Fibroblast of the conjunctiva (primary cell): ENCODE results near the gene BBOX1.
"Not testable (repeated sequence)": the region's sequence is repeated elsewhere in the genome, so short reads cannot be mapped to it uniquely, and the experiment has no call there.

Experiments used
- DNase-seq: peaks from one replicate; pipeline ENCODE4 v3.0.0-alpha.2; 2010; ENCODE audit warnings: low read depth

Gene BBOX1

DNA sequence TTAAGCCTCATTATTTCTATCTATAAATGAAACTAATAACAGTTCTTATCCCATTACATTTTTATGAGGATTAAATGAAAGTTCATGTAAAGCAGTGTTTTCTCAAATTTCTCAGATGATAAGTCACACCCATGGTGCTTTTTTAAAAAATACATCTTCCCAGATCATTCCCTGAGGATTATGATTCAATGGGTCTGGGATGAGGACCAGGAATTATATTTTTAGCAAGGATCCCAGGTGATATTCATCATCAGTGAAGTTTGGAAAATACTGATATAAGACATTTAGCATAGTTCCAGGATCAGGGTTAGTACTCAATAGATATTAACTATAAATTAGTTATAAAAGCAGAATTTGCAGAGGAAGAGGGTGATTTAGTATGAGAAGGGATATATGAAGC is 89.1 kb downstream of the BBOX1 start:
- no peak for DNase-seq

- no peak for DNase-seq
These were observed 90.2 kb downstream of the BBOX1 start for GRCh38 chr11:27130806-27131205.

DNA sequence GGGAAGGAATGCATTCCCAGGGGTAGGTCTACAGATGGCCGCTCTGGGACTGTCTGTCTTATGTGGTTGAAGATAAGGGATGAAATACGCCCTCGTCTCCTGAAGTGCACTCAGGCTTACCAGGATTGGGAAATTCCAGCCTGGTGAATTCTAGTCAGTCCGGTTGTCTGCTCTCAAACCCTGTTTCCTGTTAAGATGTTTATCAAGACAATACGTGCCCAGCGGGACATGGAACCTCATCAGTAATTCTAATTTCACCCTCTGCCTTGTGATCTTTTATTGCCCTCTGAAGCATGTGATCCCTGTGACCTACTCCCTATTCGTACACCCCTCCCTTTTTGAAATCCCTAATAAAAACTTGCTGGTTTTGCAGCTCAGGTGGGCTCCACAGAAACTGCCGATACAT is 95.3 kb downstream of the BBOX1 start:
- DNase-seq = not testable (repeated sequence)

- no peak for DNase-seq
These were observed 98.1 kb downstream of the BBOX1 start for GRCh38 chr11:27138716-27139115.

DNA sequence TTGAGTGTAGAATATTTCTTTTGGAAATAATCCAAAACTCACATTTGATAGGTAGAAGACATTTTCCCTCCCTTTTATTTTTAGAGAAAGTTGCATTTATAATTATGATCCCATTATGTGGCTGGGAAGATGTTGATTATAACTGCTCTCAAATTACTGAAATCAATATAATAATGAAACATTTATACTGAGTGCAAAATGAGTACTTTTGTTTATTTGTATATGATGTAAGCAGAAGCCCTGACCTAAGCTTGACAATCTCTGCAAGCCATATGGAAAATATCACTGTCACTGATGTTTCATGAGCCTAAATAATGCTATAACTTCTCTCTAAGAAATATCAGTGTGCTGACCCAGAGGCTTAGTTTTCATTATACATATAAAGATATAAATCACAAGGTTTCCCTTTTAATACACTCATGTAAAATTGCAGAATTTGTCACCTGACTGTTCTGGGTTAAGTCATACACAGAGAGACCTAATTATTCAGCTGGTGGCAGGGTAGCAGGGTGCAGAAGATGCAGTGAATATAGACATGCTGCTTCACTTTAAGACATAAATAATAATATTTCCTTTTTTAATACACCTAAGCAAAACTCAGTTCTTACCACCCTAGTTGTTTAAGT is 99.2 kb downstream of the BBOX1 start:
- no peak for DNase-seq

GRCh38 chr11:27141576-27141975 is 101.0 kb downstream of the BBOX1 start:
- no peak for DNase-seq

GRCh38 chr11:27147916-27148315 is 107.3 kb downstream of the BBOX1 start:
- no peak for DNase-seq

GRCh38 chr11:27148506-27148905 is 107.9 kb downstream of the BBOX1 start:
- no peak for DNase-seq

GRCh38 chr11:27150098-27150497 is 109.5 kb downstream of the BBOX1 start:
- no peak for DNase-seq

DNA sequence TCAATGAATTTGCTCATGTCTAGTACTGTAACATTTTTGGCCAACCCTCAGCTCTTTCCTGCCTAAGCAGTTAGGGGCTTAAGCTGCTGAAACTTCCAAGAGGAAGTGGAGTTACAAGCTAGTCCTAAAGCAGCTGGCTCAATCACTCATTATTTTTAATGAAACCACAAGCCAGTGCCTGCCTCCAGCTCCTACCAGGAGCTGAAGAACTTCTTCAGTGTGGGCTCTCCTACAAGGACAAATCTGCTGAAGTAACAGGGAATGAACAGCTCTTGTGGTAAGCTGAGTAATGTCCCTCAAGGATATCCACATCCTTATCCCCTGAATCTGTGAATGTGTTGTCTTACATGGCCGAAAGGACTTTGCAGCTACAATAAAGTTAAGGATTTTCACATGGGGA is 112.5 kb downstream of the BBOX1 start:
- DNase-seq = no peak

DNA sequence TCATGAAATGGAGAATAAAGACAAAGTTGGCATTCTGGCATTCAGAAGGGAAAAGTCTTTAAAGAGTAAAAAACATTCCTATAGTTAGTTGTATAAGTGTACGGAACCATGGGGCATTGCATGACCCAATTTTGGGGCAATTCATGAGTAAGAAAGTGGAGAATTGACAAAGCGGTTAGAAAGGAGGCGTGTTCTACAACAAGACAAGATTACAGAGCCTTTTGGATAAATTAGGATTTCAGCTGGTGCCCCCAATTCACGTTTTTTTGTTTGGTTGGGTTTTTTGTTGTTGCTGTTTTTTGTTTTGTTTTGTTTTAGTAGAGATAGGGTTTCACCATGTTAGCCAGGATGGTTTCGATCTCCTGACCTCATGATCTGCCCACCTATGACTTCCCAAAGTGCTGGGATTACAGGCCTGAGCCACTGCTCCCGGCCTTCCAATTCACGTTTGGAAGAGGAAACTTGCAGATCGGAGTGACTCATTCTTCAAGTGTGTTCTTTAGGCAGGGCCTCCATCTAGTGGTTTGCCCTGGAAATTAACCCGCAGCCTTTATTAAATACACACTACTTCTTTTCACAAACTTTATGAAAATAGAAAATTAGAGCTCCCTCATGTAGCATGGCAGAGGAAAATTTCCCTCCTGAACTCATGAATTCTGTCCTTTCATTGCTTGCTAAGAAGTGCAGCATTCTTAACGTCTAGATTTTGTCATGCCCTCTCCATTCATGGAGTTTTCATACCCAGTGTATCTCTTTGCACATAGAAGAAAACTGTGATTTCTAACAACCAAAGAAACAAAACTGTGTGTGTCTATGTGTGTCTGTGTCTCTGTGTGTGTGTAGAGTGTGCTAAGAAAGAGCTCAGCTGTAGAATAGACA is 118.1 kb downstream of the BBOX1 start:
- peak; percentile 81 for DNase-seq

DNA sequence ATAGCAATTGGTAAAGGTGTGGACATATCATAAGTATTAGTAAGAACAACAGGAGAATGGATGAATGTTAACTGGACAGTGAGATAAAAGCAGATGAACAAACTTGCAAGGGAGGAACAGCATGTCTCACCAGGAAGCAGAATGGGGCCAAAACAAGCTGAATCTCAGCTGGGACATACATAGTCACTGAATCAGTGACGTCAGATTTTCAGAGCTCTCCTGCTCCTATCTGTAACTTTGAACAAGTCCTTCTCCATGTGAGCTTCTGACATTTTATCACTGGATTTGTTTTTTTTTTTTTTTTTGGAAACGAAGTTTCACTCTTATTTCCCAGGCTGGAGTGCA is 118.7 kb downstream of the BBOX1 start:
- DNase-seq = no peak

GRCh38 chr11:27161071-27161470 is 120.5 kb downstream of the BBOX1 start:
- no peak for DNase-seq

DNA sequence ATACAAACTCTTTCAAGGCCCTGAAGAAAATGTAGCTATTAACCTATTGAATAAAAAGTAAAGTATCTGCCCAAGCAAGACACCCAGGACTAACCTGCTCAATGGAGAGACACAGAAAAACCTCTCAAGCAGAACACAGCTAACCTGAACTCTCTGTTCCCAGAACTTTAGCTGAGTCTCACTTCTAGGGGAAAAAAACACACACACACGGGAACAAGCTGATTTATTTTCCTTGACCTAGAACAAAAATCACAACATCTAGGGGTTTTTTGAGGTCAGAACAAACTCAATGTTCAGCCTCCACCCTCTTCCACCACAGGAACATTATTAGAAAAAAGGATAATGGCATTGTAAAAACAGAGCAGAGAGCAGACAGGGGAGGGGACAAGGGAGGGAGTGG is 121.6 kb downstream of the BBOX1 start:
- no peak for DNase-seq

DNA sequence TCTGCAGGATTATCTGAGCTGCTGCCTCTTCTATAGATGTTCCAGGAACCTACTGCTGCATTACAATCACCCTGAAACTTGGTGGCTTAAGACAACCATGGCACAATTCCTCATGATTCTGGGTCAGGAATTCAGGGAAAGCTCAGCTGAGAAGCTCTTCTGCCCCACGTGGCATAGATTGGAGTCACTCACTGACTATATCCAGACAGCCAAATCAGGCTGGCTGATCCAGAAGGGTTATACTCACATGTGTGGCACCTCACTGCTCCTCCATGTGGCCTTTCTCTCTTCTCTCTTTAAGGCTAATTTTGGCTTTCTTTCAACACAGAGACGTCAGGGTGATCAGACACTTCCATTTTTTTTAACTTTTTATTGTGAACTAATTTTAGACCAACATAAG is 125.5 kb downstream of the BBOX1 start:
- no peak for DNase-seq

DNA sequence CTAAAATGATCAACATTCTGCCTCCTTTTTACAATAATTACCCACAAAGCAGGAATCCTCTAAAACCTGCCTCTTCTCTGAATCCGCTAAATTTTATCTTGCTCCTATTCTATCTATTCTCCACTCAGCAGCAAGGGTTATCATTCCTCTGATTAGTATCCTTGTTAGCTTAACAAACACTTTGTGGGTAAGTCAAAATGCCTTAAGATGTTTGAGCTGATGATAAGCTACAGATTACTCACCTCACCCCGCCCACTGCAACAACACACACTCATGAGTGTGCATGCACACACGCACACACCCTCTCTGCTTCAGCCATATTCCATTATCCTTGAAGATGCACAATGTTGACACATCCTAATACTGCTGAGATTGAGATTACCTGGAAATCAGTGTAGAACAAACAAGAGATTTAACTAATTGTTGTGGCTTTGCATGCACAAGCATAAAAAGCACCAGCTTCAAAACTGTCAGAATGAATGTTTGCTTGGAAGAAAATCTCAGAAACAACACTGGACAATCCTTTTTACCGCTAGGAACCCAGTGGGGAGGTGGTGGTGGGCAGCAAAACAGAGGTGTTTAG is 130.9 kb downstream of the BBOX1 start:
- no peak for DNase-seq

DNA sequence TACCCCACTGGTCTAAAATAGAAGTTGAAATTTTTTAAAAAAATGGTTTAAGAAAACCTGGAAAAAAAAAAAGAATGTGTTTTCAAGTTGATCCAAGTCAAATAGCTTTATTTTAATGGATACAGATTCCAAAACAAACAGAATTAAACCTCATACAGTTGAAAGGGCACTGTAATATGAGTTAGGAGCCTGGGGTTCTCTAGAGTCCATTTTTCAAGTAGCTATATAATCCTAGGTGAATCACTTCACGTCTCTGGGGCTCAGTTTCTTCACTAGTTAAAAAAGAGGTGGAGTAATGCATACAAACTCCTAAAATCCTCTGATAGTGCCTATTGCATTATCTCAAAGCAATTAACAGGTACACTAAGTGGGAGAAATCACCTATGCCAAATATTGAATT is 132.9 kb downstream of the BBOX1 start:
- DNase-seq = no peak

GRCh38 chr11:27174021-27174420 is 133.4 kb downstream of the BBOX1 start:
- no peak for DNase-seq

GRCh38 chr11:27174672-27175210 is 134.1 kb downstream of the BBOX1 start:
- DNase-seq = no peak

- not testable (repeated sequence) for DNase-seq
These were observed 134.9 kb downstream of the BBOX1 start for GRCh38 chr11:27175562-27175961.
